Measurements from ENCODE around the gene REL.

DNA sequence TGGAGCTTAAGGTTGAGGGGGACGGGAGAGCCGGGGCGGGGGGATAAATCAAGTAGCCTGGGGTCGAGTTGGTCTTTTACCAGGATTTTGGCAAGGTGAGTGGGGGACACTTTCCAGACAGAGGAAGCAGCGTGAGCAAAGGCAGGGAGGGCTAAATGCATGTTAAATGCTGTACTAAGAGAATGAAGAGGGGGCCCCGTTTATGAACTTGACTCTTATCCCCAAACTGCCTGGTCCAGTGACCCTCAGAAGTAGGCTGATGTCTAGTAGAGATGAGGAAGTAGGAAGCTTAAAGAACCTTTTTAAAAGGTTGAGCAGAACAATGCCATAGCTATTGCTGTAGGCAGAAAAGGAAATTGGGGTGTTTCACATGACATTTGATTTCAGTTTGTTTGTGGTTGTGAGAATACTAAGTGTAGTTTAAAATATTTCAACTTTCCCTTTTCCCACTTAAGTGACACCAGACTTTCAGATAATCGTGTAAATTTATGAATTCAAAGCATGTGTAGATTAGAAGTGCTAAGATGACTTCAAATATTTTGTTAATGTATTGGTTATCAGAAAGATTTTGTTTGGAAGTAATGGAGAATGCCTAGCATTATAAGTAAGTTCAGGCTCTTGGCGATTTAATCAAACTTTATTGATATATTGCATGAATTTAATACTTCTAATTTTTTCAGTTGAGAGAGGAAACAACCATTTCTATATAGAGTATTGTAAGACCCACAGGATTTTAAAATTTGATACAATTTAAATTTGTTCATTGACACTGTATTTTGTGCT is 1.8 kb downstream of the REL start:
- TF ChIP-seq ZNF274 (IDR thresholded peaks at IDR 0.05; ENCODE audit: low read length): no peak
- TF ChIP-seq ZNF274 (tag by site-specific recombination; IDR thresholded peaks at IDR 0.05; ENCODE audit: borderline replicate concordance): no peak
- no peak for TF ChIP-seq CTCF (tag by site-specific recombination; IDR thresholded peaks at IDR 0.05)

Data from HEK293 (cell line).